Measurements from ENCODE around the gene SDK2.

The SDK2 gene

GRCh38 chr17:73492821-73493814 lies 151.1 kb downstream of the SDK2 start:
- DNase-seq (ENCODE audit: extremely low read depth, low read depth): no peak
- TF ChIP-seq, protein P1, sequence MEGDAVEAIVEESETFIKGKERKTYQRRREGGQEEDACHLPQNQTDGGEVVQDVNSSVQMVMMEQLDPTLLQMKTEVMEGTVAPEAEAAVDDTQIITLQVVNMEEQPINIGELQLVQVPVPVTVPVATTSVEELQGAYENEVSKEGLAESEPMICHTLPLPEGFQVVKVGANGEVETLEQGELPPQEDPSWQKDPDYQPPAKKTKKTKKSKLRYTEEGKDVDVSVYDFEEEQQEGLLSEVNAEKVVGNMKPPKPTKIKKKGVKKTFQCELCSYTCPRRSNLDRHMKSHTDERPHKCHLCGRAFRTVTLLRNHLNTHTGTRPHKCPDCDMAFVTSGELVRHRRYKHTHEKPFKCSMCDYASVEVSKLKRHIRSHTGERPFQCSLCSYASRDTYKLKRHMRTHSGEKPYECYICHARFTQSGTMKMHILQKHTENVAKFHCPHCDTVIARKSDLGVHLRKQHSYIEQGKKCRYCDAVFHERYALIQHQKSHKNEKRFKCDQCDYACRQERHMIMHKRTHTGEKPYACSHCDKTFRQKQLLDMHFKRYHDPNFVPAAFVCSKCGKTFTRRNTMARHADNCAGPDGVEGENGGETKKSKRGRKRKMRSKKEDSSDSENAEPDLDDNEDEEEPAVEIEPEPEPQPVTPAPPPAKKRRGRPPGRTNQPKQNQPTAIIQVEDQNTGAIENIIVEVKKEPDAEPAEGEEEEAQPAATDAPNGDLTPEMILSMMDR (IDR thresholded peaks at IDR 0.05; ENCODE audit: low read depth, low read length): no peak

DNA sequence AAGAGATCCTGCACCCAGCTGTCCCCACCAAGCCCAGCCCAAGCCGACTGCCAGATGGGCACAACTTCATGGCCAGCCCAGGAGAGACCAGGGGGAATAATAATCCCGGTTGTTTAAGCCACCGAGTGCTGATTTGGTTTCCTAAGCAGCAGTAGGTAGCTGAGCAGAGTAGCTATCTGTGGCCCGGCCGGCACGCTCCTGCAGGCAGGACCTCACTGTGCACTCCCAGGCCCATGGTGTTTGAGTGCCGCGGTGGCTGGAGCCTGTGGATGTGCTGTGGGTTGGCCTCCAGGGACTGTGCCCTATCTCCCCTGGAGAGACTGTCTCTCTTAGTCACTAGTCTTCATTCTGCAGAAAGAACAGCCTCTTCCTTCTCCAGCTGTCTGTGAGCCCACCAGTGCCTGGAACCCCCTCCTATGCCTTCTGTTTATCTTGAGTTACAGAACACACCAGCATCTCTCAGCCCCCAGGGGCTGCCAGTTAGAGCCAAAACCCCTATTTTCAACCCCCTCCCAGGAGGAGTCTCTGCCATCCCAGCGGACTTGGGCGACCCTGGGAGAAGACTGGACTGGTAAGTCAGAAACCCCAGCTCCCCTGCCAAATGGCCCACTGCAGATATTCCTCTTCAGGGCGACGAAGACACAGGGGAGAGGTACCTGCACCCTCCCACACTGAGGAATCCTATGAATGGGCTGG lies 152.0 kb downstream of the SDK2 start:
- TF ChIP-seq, protein P1 (IDR thresholded peaks at IDR 0.05; ENCODE audit: low read depth, low read length): no peak
- DNase-seq (ENCODE audit: extremely low read depth, low read depth): no peak

GRCh38 chr17:73491648-73492047 lies 152.6 kb downstream of the SDK2 start:
- TF ChIP-seq, protein P1 (IDR thresholded peaks at IDR 0.05; ENCODE audit: low read depth, low read length): no peak
- DNase-seq (ENCODE audit: extremely low read depth, low read depth): no peak

GRCh38 chr17:73490851-73491250 lies 153.4 kb downstream of the SDK2 start:
- TF ChIP-seq, protein P1 (IDR thresholded peaks at IDR 0.05; ENCODE audit: low read depth, low read length): no peak
- DNase-seq (ENCODE audit: extremely low read depth, low read depth): no peak

GRCh38 chr17:73489991-73490390 lies 154.3 kb downstream of the SDK2 start:
- TF ChIP-seq, protein P1 (IDR thresholded peaks at IDR 0.05; ENCODE audit: low read depth, low read length): no peak
- no peak for DNase-seq (ENCODE audit: extremely low read depth, low read depth)

GRCh38 chr17:73489333-73489732 lies 154.9 kb downstream of the SDK2 start:
- TF ChIP-seq, protein P1 (IDR thresholded peaks at IDR 0.05; ENCODE audit: low read depth, low read length): no peak
- no peak for DNase-seq (ENCODE audit: extremely low read depth, low read depth)

DNA sequence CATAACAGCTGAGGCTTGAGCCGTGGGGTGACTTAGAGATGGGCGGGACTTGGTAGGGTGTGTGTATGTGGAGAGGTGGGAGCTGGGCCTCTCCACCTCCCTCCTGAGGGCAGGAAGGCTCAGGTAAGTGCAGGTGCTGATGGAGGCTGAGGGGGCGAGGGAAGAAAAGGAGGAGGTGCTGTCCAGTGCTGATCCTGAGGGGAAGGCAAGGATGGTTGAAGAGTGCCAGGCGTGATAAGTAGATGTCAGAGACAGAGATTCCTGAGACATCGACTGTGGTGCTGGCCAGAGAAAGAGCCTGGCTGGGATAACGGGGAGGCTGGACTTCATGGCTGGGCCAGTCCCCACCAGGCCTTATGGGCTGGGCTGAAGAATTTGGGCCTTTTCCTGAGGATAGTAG lies 159.1 kb downstream of the SDK2 start:
- TF ChIP-seq, protein P1 (IDR thresholded peaks at IDR 0.05; ENCODE audit: low read depth, low read length): no peak
- no peak for DNase-seq (ENCODE audit: extremely low read depth, low read depth)
